ENCODE data around the gene CCDC12.
A peak's percentile ranks its signal among the peaks of the same experiment; 100 is the strongest.

CCDC12 gene

GRCh38 chr3:46982546-46982945, 6.0 kb upstream of the CCDC12 start:
- peaks cover 28% of the 10 kb centered on the region for H3K4me1 ChIP-seq (ENCODE audit: insufficient read depth, insufficient read length)

DNA sequence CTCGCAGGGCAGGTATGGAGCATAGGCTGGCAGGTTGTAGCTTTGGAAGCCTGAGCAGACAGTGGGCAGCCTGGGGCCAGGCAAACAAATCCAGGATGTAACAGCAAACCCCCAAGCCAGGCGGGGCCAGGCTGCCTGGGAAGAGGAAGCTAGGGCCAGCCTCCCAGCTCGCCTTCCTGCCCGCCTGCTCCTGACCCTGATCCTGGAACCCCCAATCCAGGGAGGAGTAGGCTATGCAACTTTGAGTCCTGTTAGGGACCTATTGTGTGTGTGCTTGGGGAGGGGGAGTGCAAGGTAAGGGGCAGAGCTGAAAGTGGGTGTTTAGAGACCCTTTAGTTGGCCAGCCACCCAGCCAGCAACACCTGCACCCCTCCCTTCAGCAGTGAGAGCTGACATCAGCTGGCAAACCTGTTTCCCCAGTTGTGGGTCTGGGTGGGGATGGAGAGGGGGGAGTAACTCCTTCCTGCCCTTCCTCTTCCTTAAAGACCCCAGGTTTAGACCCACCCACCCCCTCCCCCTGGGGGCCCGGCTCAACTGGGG, 5.5 kb upstream of the CCDC12 start:
- DNase-seq (ENCODE audit: low read depth, low spot score), result no peak
- Histone ChIP-seq H3K4me1 (ENCODE audit: insufficient read depth, insufficient read length) (peaks cover 24% of the 10 kb centered on the region), H3K9me3 (ENCODE audit: insufficient read depth, low read length) (no peaks in the 10 kb centered on the region), H3K4me3 (ENCODE audit: insufficient read length, low read depth) (no peak overlapping the region), H3K36me3 (ENCODE audit: insufficient read depth, insufficient read length, low read length) (no peaks in the 10 kb centered on the region), H3K9ac (ENCODE audit: insufficient read length, low read depth) (no peak overlapping the region), H3K27me3 (ENCODE audit: insufficient read depth, insufficient read length) (peaks cover 10% of the 10 kb centered on the region)
- TF ChIP-seq SUZ12 (IDR thresholded peaks at IDR 0.05; ENCODE audit: extremely low read depth, insufficient read depth, insufficient read length) (no peak), YY1 (IDR thresholded peaks at IDR 0.05; ENCODE audit: insufficient read depth, insufficient read length) (no peak), ZNF274 (IDR thresholded peaks at IDR 0.05; ENCODE audit: low read depth, low read length) (no peak)

More at GRCh38 chr3:46982546-46982945, 6.0 kb upstream of the CCDC12 start:
- H3K4me3 ChIP-seq (ENCODE audit: insufficient read length, low read depth), result no peak overlapping the region
- no peaks in the 10 kb centered on the region for H3K36me3 ChIP-seq (ENCODE audit: insufficient read depth, insufficient read length, low read length)
- no peak for DNase-seq (ENCODE audit: low read depth, low spot score)
- H3K9ac ChIP-seq (ENCODE audit: insufficient read length, low read depth), result no peak overlapping the region
- no peaks in the 10 kb centered on the region for H3K9me3 ChIP-seq (ENCODE audit: insufficient read depth, low read length)
- peaks cover 10% of the 10 kb centered on the region for H3K27me3 ChIP-seq (ENCODE audit: insufficient read depth, insufficient read length)
- TF ChIP-seq ZNF274 (IDR thresholded peaks at IDR 0.05; ENCODE audit: low read depth, low read length), result no peak
- TF ChIP-seq YY1 (IDR thresholded peaks at IDR 0.05; ENCODE audit: insufficient read depth, insufficient read length), result no peak

GRCh38 chr3:46979958-46980497, 3.5 kb upstream of the CCDC12 start:
- peak overlapping the region; percentile 77 for H3K9ac ChIP-seq (ENCODE audit: insufficient read length, low read depth)
- H3K4me1 ChIP-seq (ENCODE audit: insufficient read depth, insufficient read length), result peaks cover 20% of the 10 kb centered on the region
- H3K27me3 ChIP-seq (ENCODE audit: insufficient read depth, insufficient read length), result peaks cover 10% of the 10 kb centered on the region
- no peak for DNase-seq (ENCODE audit: low read depth, low spot score)
- H3K9me3 ChIP-seq (ENCODE audit: insufficient read depth, low read length), result no peaks in the 10 kb centered on the region
- TF ChIP-seq YY1 (IDR thresholded peaks at IDR 0.05; ENCODE audit: insufficient read depth, insufficient read length), result no peak
- TF ChIP-seq ZNF274 (IDR thresholded peaks at IDR 0.05; ENCODE audit: low read depth, low read length), result no peak
- no peak for TF ChIP-seq SUZ12 (IDR thresholded peaks at IDR 0.05; ENCODE audit: extremely low read depth, insufficient read depth, insufficient read length)
- peaks cover 3% of the 10 kb centered on the region for H3K36me3 ChIP-seq (ENCODE audit: insufficient read depth, insufficient read length, low read length)
- H3K4me3 ChIP-seq (ENCODE audit: insufficient read length, low read depth), result peak overlapping the region; percentile 59

DNA sequence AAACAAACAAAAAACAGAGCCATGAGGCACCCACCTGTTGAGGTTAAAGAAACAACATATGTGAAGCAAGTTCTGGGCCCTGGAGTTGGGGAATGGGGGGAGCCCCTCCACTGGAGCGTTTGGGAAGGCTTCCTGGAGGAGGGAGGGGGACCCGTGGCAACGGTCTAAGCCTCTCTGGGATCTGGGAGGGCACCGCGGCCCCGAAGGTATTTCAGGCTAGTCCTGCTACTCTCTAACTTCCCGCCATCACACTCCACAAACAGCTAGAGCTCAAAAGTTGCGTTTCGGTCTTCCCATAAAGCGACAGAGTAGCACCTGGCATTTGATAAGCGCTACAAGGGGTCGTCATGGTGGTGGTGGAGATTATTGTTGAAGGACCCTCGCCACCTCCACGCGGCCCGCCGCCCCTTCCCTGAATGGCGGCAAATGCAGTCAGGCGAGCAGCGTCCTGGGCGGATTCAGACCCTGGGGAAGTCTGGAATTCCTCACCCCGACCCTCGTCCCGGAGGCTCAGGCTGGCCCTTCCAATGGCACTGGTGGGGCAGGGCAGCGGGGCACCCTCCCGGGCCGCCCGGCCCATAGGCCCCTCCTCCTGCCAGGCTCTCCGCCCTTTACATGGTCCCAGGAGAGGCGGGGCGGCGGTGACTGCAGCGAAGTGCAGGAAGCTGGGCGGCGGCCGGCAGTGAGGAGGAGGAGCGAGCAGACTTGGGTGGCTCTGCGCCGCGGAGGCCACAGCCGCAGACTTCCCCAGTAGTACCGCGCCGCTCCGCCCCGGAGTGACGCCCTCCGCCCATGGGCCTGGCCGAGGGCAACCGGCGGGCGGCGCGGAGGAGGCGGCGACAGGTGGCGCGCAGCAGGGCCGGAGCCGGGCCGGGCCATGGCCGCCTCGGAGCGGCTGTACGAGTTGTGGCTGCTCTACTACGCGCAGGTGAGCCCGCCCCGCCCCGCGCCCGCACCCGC, 2.7 kb upstream of the CCDC12 start, which contains the start of gene NBEAL2:
NBEAL2 (plus strand) TSS at position 682 of the 960 bp plus-strand sequence; CDS start at position 878, 196 bp downstream.
- DNase-seq (ENCODE audit: low read depth, low spot score), result peak; percentile 85
- H3K36me3 ChIP-seq (ENCODE audit: insufficient read depth, insufficient read length, low read length), result peaks cover 9% of the 10 kb centered on the region
- peak within 1 kb of the TSS; percentile 77 for H3K9ac ChIP-seq (ENCODE audit: insufficient read length, low read depth)
- no peaks in the 10 kb centered on the region for H3K9me3 ChIP-seq (ENCODE audit: insufficient read depth, low read length)
- TF ChIP-seq SUZ12 (IDR thresholded peaks at IDR 0.05; ENCODE audit: extremely low read depth, insufficient read depth, insufficient read length) (no peak), YY1 (IDR thresholded peaks at IDR 0.05; ENCODE audit: insufficient read depth, insufficient read length) (no peak), ZNF274 (IDR thresholded peaks at IDR 0.05; ENCODE audit: low read depth, low read length) (no peak)
- peaks cover 10% of the 10 kb centered on the region for H3K27me3 ChIP-seq (ENCODE audit: insufficient read depth, insufficient read length)
- peaks cover 20% of the 10 kb centered on the region for H3K4me1 ChIP-seq (ENCODE audit: insufficient read depth, insufficient read length)
- H3K4me3 ChIP-seq (ENCODE audit: insufficient read length, low read depth), result peak within 1 kb of the TSS; percentile 59

GRCh38 chr3:46978381-46978780, 1.8 kb upstream of the CCDC12 start:
- Histone ChIP-seq H3K4me1 (ENCODE audit: insufficient read depth, insufficient read length) (peaks cover 20% of the 10 kb centered on the region), H3K36me3 (ENCODE audit: insufficient read depth, insufficient read length, low read length) (peaks cover 15% of the 10 kb centered on the region), H3K4me3 (ENCODE audit: insufficient read length, low read depth) (no peak overlapping the region), H3K9ac (ENCODE audit: insufficient read length, low read depth) (no peak overlapping the region), H3K27me3 (ENCODE audit: insufficient read depth, insufficient read length) (peaks cover 10% of the 10 kb centered on the region), H3K9me3 (ENCODE audit: insufficient read depth, low read length) (no peaks in the 10 kb centered on the region)
- TF ChIP-seq ZNF274 (IDR thresholded peaks at IDR 0.05; ENCODE audit: low read depth, low read length), result no peak
- no peak for TF ChIP-seq SUZ12 (IDR thresholded peaks at IDR 0.05; ENCODE audit: extremely low read depth, insufficient read depth, insufficient read length)
- no peak for TF ChIP-seq YY1 (IDR thresholded peaks at IDR 0.05; ENCODE audit: insufficient read depth, insufficient read length)
- DNase-seq (ENCODE audit: low read depth, low spot score), result no peak

- peaks cover 20% of the 10 kb centered on the region for H3K4me1 ChIP-seq (ENCODE audit: insufficient read depth, insufficient read length)
- H3K36me3 ChIP-seq (ENCODE audit: insufficient read depth, insufficient read length, low read length), result peaks cover 15% of the 10 kb centered on the region
- DNase-seq (ENCODE audit: low read depth, low spot score), result no peak
- H3K27me3 ChIP-seq (ENCODE audit: insufficient read depth, insufficient read length), result peaks cover 10% of the 10 kb centered on the region
- H3K9me3 ChIP-seq (ENCODE audit: insufficient read depth, low read length), result no peaks in the 10 kb centered on the region
- no peak for TF ChIP-seq ZNF274 (IDR thresholded peaks at IDR 0.05; ENCODE audit: low read depth, low read length)
- TF ChIP-seq YY1 (IDR thresholded peaks at IDR 0.05; ENCODE audit: insufficient read depth, insufficient read length), result no peak
- TF ChIP-seq SUZ12 (IDR thresholded peaks at IDR 0.05; ENCODE audit: extremely low read depth, insufficient read depth, insufficient read length), result no peak
- peak overlapping the region; percentile 32 for H3K9ac ChIP-seq (ENCODE audit: insufficient read length, low read depth)
- H3K4me3 ChIP-seq (ENCODE audit: insufficient read length, low read depth), result no peak overlapping the region
Observed at GRCh38 chr3:46977811-46978195, 1.3 kb upstream of the CCDC12 start.

Data from NT2/D1 (cell line).